Activated CD8-positive, alpha-beta T cell treated with anti-CD3 and anti-CD28 coated beads, Interleukin-2, amount 10 ng/mL, durations not matched to agents 7 days and 5 days (primary cell): ENCODE data around the gene PGA4. TPM values are rescaled to one million over a fixed set of nuclear protein-coding genes. Genes with fewer than 3 reads are reported as not detected.
"Not testable (repeated sequence)": the region's sequence is repeated elsewhere in the genome, so short reads cannot be mapped to it uniquely, and the experiment has no call there.

Experiments
- ATAC-seq: fragments of 150-1000 bp; cut with Tn5 transposase; one replicate; pipeline ENCODE4 v1.10.0; 2021; ENCODE audit warnings: moderate library complexity
- CTCF ChIA-PET: fragments of 350-600 bp; sonication (Branson Sonifier 250); formaldehyde crosslinking; loops from one replicate; lab custom pipeline; 2021; ENCODE audit warnings: antibody characterized with exemption; lab: Charles Lee
- POLR2A ChIA-PET: fragments of 350-600 bp; sonication (Branson Sonifier 250); formaldehyde crosslinking; loops from one replicate; lab custom pipeline; 2021; ENCODE audit warnings: antibody characterized with exemption; lab: Charles Lee
- DNase-seq: peaks from one replicate; pipeline ENCODE4 v3.0.0-alpha.2; 2020
- H3K27ac Mint-ChIP-seq: one replicate; pipeline ENCODE4 v1.8.0; 2021; ENCODE audit warnings: mild to moderate bottlenecking, mixed read lengths
- H3K27me3 Mint-ChIP-seq: one replicate; pipeline ENCODE4 v1.8.0; 2021; ENCODE audit warnings: low read depth, mixed read lengths
- H3K36me3 Mint-ChIP-seq: one replicate; pipeline ENCODE4 v1.8.0; 2021; ENCODE audit warnings: low read depth, mixed read lengths
- H3K4me1 Mint-ChIP-seq: one replicate; pipeline ENCODE4 v1.8.0; 2021; ENCODE audit warnings: low read depth, mixed read lengths
- H3K4me3 Mint-ChIP-seq: one replicate; pipeline ENCODE4 v1.8.0; 2021; ENCODE audit warnings: mild to moderate bottlenecking, mixed read lengths
- H3K9me3 Mint-ChIP-seq: one replicate; pipeline ENCODE4 v1.8.0; 2022; ENCODE audit warnings: mixed read lengths; ENCODE audit not compliant: insufficient read depth
- total RNA-seq, 2 experiments: library from RNA; stranded (reverse); gene quantifications; one replicate each; pipeline ENCODE4 v1.2.3, GENCODE V29; 2021

Gene PGA4
- total RNA-seq, 2 experiments from 2014 or later, result not detected

GRCh38 chr11:61189933-61190332, 32.2 kb upstream of the PGA4 start:
- peaks cover 4% of the 10 kb centered on the region for H3K27me3 Mint-ChIP-seq
- H3K27ac Mint-ChIP-seq, result no peak overlapping the region
- no peaks in the 10 kb centered on the region for H3K9me3 Mint-ChIP-seq
- ChIA-PET POLR2A (no interaction called here), CTCF (interaction anchor here (4.7 kb wide), 1 partner anchor 60 kb away, joined by 41 read pairs; no protein-coding TSS in a partner anchor)
- H3K4me1 Mint-ChIP-seq, result peaks cover 3% of the 10 kb centered on the region
- DNase-seq (no peak), ATAC-seq (no peak)
- H3K36me3 Mint-ChIP-seq, result no peaks in the 10 kb centered on the region
- H3K4me3 Mint-ChIP-seq, result no peak overlapping the region

GRCh38 chr11:61193596-61193995, 28.6 kb upstream of the PGA4 start:
- ATAC-seq (no peak), DNase-seq (no peak)
- POLR2A ChIA-PET, result no interaction called here
- Mint-ChIP-seq H3K27ac (no peak overlapping the region), H3K4me3 (no peak overlapping the region), H3K36me3 (no peaks in the 10 kb centered on the region), H3K4me1 (no peaks in the 10 kb centered on the region), H3K9me3 (no peaks in the 10 kb centered on the region), H3K27me3 (peaks cover 2% of the 10 kb centered on the region)
- CTCF ChIA-PET, result no interaction called here

- DNase-seq, result no peak
- POLR2A ChIA-PET, result no interaction called here
Observed at GRCh38 chr11:61194169-61194671, 27.9 kb upstream of the PGA4 start.

GRCh38 chr11:61194981-61195695, 27.0 kb upstream of the PGA4 start:
- no peaks in the 10 kb centered on the region for H3K36me3 Mint-ChIP-seq
- DNase-seq (no peak), ATAC-seq (no peak)
- no peak overlapping the region for H3K27ac Mint-ChIP-seq
- ChIA-PET POLR2A (no interaction called here), CTCF (interaction anchor here (1.0 kb wide), 1 partner anchor 7 kb away, joined by 3 read pairs; no protein-coding TSS in a partner anchor)
- H3K4me1 Mint-ChIP-seq, result no peaks in the 10 kb centered on the region
- H3K27me3 Mint-ChIP-seq, result peaks cover 2% of the 10 kb centered on the region
- H3K4me3 Mint-ChIP-seq, result no peak overlapping the region
- H3K9me3 Mint-ChIP-seq, result no peaks in the 10 kb centered on the region

More at GRCh38 chr11:61194169-61194671, 27.9 kb upstream of the PGA4 start:
- no peak overlapping the region for H3K27ac Mint-ChIP-seq
- H3K4me1 Mint-ChIP-seq, result no peaks in the 10 kb centered on the region
- ATAC-seq, result no peak
- peaks cover 2% of the 10 kb centered on the region for H3K27me3 Mint-ChIP-seq
- no peak overlapping the region for H3K4me3 Mint-ChIP-seq
- no peaks in the 10 kb centered on the region for H3K9me3 Mint-ChIP-seq
- no peaks in the 10 kb centered on the region for H3K36me3 Mint-ChIP-seq
- CTCF ChIA-PET, result no interaction called here

GRCh38 chr11:61195719-61196118, 26.4 kb upstream of the PGA4 start:
- no peaks in the 10 kb centered on the region for H3K27me3 Mint-ChIP-seq
- H3K36me3 Mint-ChIP-seq, result no peaks in the 10 kb centered on the region
- DNase-seq (no peak), ATAC-seq (no peak)
- POLR2A ChIA-PET, result no interaction called here
- H3K27ac Mint-ChIP-seq, result no peak overlapping the region
- no peaks in the 10 kb centered on the region for H3K9me3 Mint-ChIP-seq
- CTCF ChIA-PET, result interaction anchor here (1.0 kb wide), 1 partner anchor 8 kb away, joined by 3 read pairs; no protein-coding TSS in a partner anchor
- no peak overlapping the region for H3K4me3 Mint-ChIP-seq
- H3K4me1 Mint-ChIP-seq, result no peaks in the 10 kb centered on the region

GRCh38 chr11:61198361-61198760, 23.8 kb upstream of the PGA4 start:
- ATAC-seq, result no peak
- Mint-ChIP-seq H3K27me3 (peaks cover 6% of the 10 kb centered on the region), H3K27ac (no peak overlapping the region), H3K4me3 (no peak overlapping the region), H3K36me3 (no peaks in the 10 kb centered on the region), H3K9me3 (no peaks in the 10 kb centered on the region), H3K4me1 (no peaks in the 10 kb centered on the region)
- POLR2A ChIA-PET, result no interaction called here
- DNase-seq, result no peak
- CTCF ChIA-PET, result no interaction called here

- Mint-ChIP-seq H3K4me3 (no peak overlapping the region), H3K27me3 (peaks cover 6% of the 10 kb centered on the region), H3K36me3 (no peaks in the 10 kb centered on the region), H3K4me1 (no peaks in the 10 kb centered on the region), H3K27ac (no peak overlapping the region), H3K9me3 (no peaks in the 10 kb centered on the region)
- ATAC-seq (no peak), DNase-seq (no peak)
- ChIA-PET POLR2A (no interaction called here), CTCF (no interaction called here)
Observed at GRCh38 chr11:61198948-61199523, 23.1 kb upstream of the PGA4 start.

- Mint-ChIP-seq H3K27ac (no peak overlapping the region), H3K36me3 (no peaks in the 10 kb centered on the region), H3K9me3 (no peaks in the 10 kb centered on the region), H3K27me3 (peaks cover 9% of the 10 kb centered on the region), H3K4me3 (no peak overlapping the region), H3K4me1 (no peaks in the 10 kb centered on the region)
- POLR2A ChIA-PET, result interaction anchor here (0.8 kb wide), 1 partner anchor 31 kb away, joined by 3 read pairs; no protein-coding TSS in a partner anchor
- no peak for ATAC-seq
- CTCF ChIA-PET, result interaction anchor here (1.0 kb wide), 1 partner anchor 14 kb away, joined by 4 read pairs; no protein-coding TSS in a partner anchor
- DNase-seq, result no peak
Observed at GRCh38 chr11:61201476-61201875, 20.7 kb upstream of the PGA4 start.

GRCh38 chr11:61202950-61203746, 19.0 kb upstream of the PGA4 start, which contains the start of gene PGA3:
TSS of gene PGA3 (plus strand) at chr11:61203515. CDS start at chr11:61203565, 50 bp downstream.
- H3K9me3 Mint-ChIP-seq, H3K27me3 Mint-ChIP-seq, H3K4me1 Mint-ChIP-seq, ATAC-seq, H3K4me3 Mint-ChIP-seq, POLR2A ChIA-PET, CTCF ChIA-PET, H3K36me3 Mint-ChIP-seq, H3K27ac Mint-ChIP-seq, DNase-seq: not testable (repeated sequence)

GRCh38 chr11:61203873-61204272, 18.3 kb upstream of the PGA4 start:
- H3K27me3 Mint-ChIP-seq, H3K27ac Mint-ChIP-seq, H3K4me3 Mint-ChIP-seq, H3K36me3 Mint-ChIP-seq, H3K4me1 Mint-ChIP-seq, CTCF ChIA-PET, DNase-seq, H3K9me3 Mint-ChIP-seq, POLR2A ChIA-PET, ATAC-seq: not testable (repeated sequence)

GRCh38 chr11:61204502-61205059, 17.6 kb upstream of the PGA4 start:
- H3K36me3 Mint-ChIP-seq, DNase-seq, POLR2A ChIA-PET, H3K27me3 Mint-ChIP-seq, H3K4me3 Mint-ChIP-seq, H3K27ac Mint-ChIP-seq, H3K4me1 Mint-ChIP-seq, ATAC-seq, CTCF ChIA-PET, H3K9me3 Mint-ChIP-seq: not testable (repeated sequence)
